H1 (cell line): ENCODE measurements around the gene KCTD7. TPM values are rescaled to one million over a fixed set of nuclear protein-coding genes. Genes with fewer than 3 reads are reported as not detected.
A peak's percentile ranks its signal among the peaks of the same experiment; 100 is the strongest.
"Not testable (repeated sequence)": the region's sequence is repeated elsewhere in the genome, so short reads cannot be mapped to it uniquely, and the experiment has no call there.

Experiments used
- CTCF ChIA-PET: fragments of 300-600 bp; sonication (Branson Sonifier 250); formaldehyde crosslinking; loops from one replicate; lab custom pipeline; 2021; ENCODE audit not compliant: partially characterized antibody; lab: Charles Lee
- POLR2A ChIA-PET: fragments of 300-600 bp; sonication (Branson Sonifier 250); formaldehyde crosslinking; loops from one replicate; lab custom pipeline; 2021; ENCODE audit warnings: inconsistent platforms; ENCODE audit not compliant: partially characterized antibody; lab: Charles Lee
- DNase-seq, 2 experiments: peaks; one replicate each; pipeline versions ENCODE4 v3.0.0 to v3.0.0-alpha.2; 2010 to 2022; ENCODE audit warnings: low spot score in 2 of 2, low read depth in 1 of 2, mixed read lengths in 1 of 2
- FAIRE-seq: peaks from 2 replicates; lab custom pipeline; 2011; peaks lifted over from hg19 to GRCh38; lab: Jason Lieb, UNC
- H2AFZ ChIP-seq: 2 replicates; pipeline ENCODE4 v1.8.1; 2012; ENCODE audit warnings: low read length, inconsistent platforms
- H2AK5ac ChIP-seq: 2 replicates; pipeline ENCODE4 v1.6.1; 2013; ENCODE audit warnings: low read depth, low read length
- H2BK120ac ChIP-seq: replicated peaks from 2 replicates; pipeline ENCODE3; 2013; ENCODE audit warnings: low read depth, low read length, inconsistent platforms
- H2BK12ac ChIP-seq: 2 replicates; pipeline ENCODE4 v1.6.1; 2013; ENCODE audit warnings: low read depth, low read length
- H2BK15ac ChIP-seq: 2 replicates; pipeline ENCODE4 v1.6.1; 2013; ENCODE audit warnings: low read length
- H2BK20ac ChIP-seq: 2 replicates; pipeline ENCODE4 v1.6.1; 2013; ENCODE audit warnings: low read length
- H2BK5ac ChIP-seq: 2 replicates; pipeline ENCODE4 v1.6.1; 2013; ENCODE audit warnings: low read depth, low read length
- H3K14ac ChIP-seq: 2 replicates; pipeline ENCODE4 v1.6.1; 2013; ENCODE audit warnings: inconsistent platforms; ENCODE audit not compliant: insufficient read length
- H3K18ac ChIP-seq: 2 replicates; pipeline ENCODE4 v1.6.1; 2013; ENCODE audit warnings: low read length; ENCODE audit errors: extremely low read depth
- H3K23ac ChIP-seq: 2 replicates; pipeline ENCODE4 v1.6.1; 2013; ENCODE audit warnings: inconsistent platforms; ENCODE audit not compliant: insufficient read length
- H3K23me2 ChIP-seq: 2 replicates; pipeline ENCODE4 v1.6.1; 2013; ENCODE audit warnings: low read depth, low read length
- H3K27ac ChIP-seq: 2 replicates; pipeline ENCODE4 v1.6.1; 2011; ENCODE audit warnings: low read depth, low read length, inconsistent platforms
- H3K27me3 ChIP-seq, 4 experiments: replicated peaks in 1 of 4; 1 replicate in 1 of 4; 2 replicates in 3 of 4; pipeline versions ENCODE4 v1.6.1 to v1.8.1; 2011 to 2013; ENCODE audit warnings: low read length in 3 of 4, mild to moderate bottlenecking in 3 of 4, inconsistent platforms in 2 of 4, mixed read lengths in 2 of 4, moderate library complexity in 1 of 4; ENCODE audit not compliant: control insufficient read depth in 3 of 4, insufficient read depth in 3 of 4; ENCODE audit errors: extremely low read depth in 1 of 4
- H3K36me3 ChIP-seq, 4 experiments: 2 replicates each; pipeline versions ENCODE4 v1.6.1 to v1.8.1; 2011 to 2013; ENCODE audit warnings: mild to moderate bottlenecking in 4 of 4, low read length in 3 of 4, moderate library complexity in 2 of 4, control low read depth in 1 of 4, inconsistent platforms in 1 of 4; ENCODE audit not compliant: insufficient read depth in 4 of 4, control insufficient read depth in 2 of 4
- H3K4ac ChIP-seq: replicated peaks from 2 replicates; pipeline ENCODE3; 2013; ENCODE audit warnings: low read length, low read depth, mixed read lengths, inconsistent platforms; ENCODE audit not compliant: insufficient read length
- H3K4me1 ChIP-seq, 4 experiments: replicated peaks in 1 of 4; 1 replicate in 1 of 4; 2 replicates in 3 of 4; pipeline versions ENCODE4 v1.6.1 to v1.8.1; 2011 to 2013; ENCODE audit warnings: low read length in 3 of 4, inconsistent platforms in 2 of 4, mixed read lengths in 1 of 4; ENCODE audit not compliant: insufficient read depth in 4 of 4, control insufficient read depth in 3 of 4
- H3K4me2 ChIP-seq, 2 experiments: 2 replicates each; pipeline versions ENCODE4 v1.6.1 to v1.8.1; 2011 to 2013; ENCODE audit warnings: low read depth in 2 of 2, low read length in 2 of 2, control low read depth in 1 of 2, inconsistent platforms in 1 of 2, mild to moderate bottlenecking in 1 of 2; ENCODE audit not compliant: insufficient read depth in 1 of 2
- H3K4me3 ChIP-seq, 4 experiments: fragments of 200-600, 300-600 bp in 1 of 4; sonication (generic), shearing (Covaris generic), sonication (Bioruptor Twin) in 1 of 4; 2 replicates each; pipeline versions ENCODE4 v1.5.1 to v1.8.1; 2011 to 2016; ENCODE audit warnings: low read length in 4 of 4, low read depth in 3 of 4, control low read depth in 2 of 4, inconsistent platforms in 2 of 4, mild to moderate bottlenecking in 2 of 4, mixed read lengths in 1 of 4, moderate library complexity in 1 of 4; ENCODE audit not compliant: insufficient read depth in 2 of 4; ENCODE audit errors: extremely low read depth in 1 of 4
- H3K56ac ChIP-seq: replicated peaks from 2 replicates; pipeline ENCODE3; 2013; ENCODE audit warnings: low read depth, mild to moderate bottlenecking, mixed read lengths, low read length, inconsistent platforms; ENCODE audit not compliant: insufficient read length
- H3K79me1 ChIP-seq: 2 replicates; pipeline ENCODE4 v1.6.1; 2013; ENCODE audit warnings: low read depth, low read length, control low read depth
- H3K79me2 ChIP-seq, 2 experiments: 2 replicates each; pipeline versions ENCODE4 v1.6.1 to v1.8.1; 2012 to 2013; ENCODE audit warnings: low read length in 2 of 2, mild to moderate bottlenecking in 2 of 2, inconsistent platforms in 1 of 2; ENCODE audit not compliant: insufficient read depth in 2 of 2, control insufficient read depth in 1 of 2
- H3K9ac ChIP-seq, 4 experiments: replicated peaks in 1 of 4; 1 replicate in 1 of 4; 2 replicates in 3 of 4; pipeline versions ENCODE4 v1.6.1 to v1.8.1; 2011 to 2013; ENCODE audit warnings: low read depth in 3 of 4, low read length in 3 of 4, control low read depth in 2 of 4, mild to moderate bottlenecking in 2 of 4, moderate library complexity in 2 of 4, inconsistent platforms in 1 of 4; ENCODE audit errors: extremely low read depth in 1 of 4
- H3K9me3 ChIP-seq, 2 experiments: 2 replicates each; pipeline versions ENCODE4 v1.6.1 to v1.8.1; 2012 to 2013; ENCODE audit warnings: mild to moderate bottlenecking in 2 of 2, moderate library complexity in 2 of 2, control low read depth in 1 of 2, inconsistent platforms in 1 of 2, low read depth in 1 of 2, low read length in 1 of 2, mixed read lengths in 1 of 2; ENCODE audit not compliant: insufficient read depth in 2 of 2
- H4K20me1 ChIP-seq, 2 experiments: replicated peaks in 1 of 2; 2 replicates each; pipeline versions ENCODE3 to v1.8.1; 2011 to 2013; ENCODE audit warnings: inconsistent platforms in 2 of 2, low read length in 2 of 2, mild to moderate bottlenecking in 1 of 2; ENCODE audit not compliant: insufficient read depth in 2 of 2, control insufficient read depth in 1 of 2
- H4K5ac ChIP-seq: 2 replicates; pipeline ENCODE4 v1.6.1; 2013; ENCODE audit warnings: low read length, low read depth, mixed read lengths, inconsistent platforms; ENCODE audit not compliant: insufficient read length
- H4K8ac ChIP-seq: 2 replicates; pipeline ENCODE4 v1.8.0; 2013; ENCODE audit warnings: mild to moderate bottlenecking, moderate library complexity, low read length, inconsistent platforms; ENCODE audit not compliant: insufficient read depth; ENCODE audit errors: extremely low read depth
- H4K91ac ChIP-seq: replicated peaks from 2 replicates; pipeline ENCODE3; 2013; ENCODE audit warnings: low read length, mixed read lengths, inconsistent platforms; ENCODE audit not compliant: insufficient read length
- KDM1A ChIP-seq: fragments of 200-600, 300-600 bp; sonication (generic); IDR thresholded peaks from 2 replicates; pipeline ENCODE4 v1.7.1; 2016; ENCODE audit warnings: mild to moderate bottlenecking, low read length, borderline replicate concordance
- WGBS, 2 experiments: shearing (Covaris generic) in 1 of 2; methylation state at CpG; one replicate each; pipeline versions ENCODE4 v1.1.6 to v1.1.7; 2013 to 2015; ENCODE audit warnings: low lambda C conversion rate in 2 of 2, mixed read lengths in 2 of 2, inconsistent platforms in 1 of 2, low coverage in 1 of 2, missing lambda C conversion rate in 1 of 2; ENCODE audit not compliant: insufficient replicate concordance in 2 of 2, insufficient coverage in 1 of 2, insufficient read length in 1 of 2; ENCODE audit errors: extremely low coverage in 1 of 2, missing lambda C conversion rate in 1 of 2; 5-methylcytosine and 5-hydroxymethylcytosine counted together
- polyA plus RNA-seq, 7 experiments: library from polyadenylated mRNA; depleted of rRNA in 3 of 7; stranded (reverse) in 5 of 7; unstranded in 2 of 7; fragments of >200 nt in 5 of 7; fragments of 200-250 nt in 2 of 7; gene quantifications; 1 replicate in 5 of 7; 2 replicates in 1 of 7; 4 replicates in 1 of 7; pipeline versions ENCODE4 v1.2.1 to v1.2.3, GENCODE V29; 2011 to 2013; ENCODE audit warnings: missing spikeins in 2 of 7, mixed read lengths in 2 of 7
- total RNA-seq: library from RNA; stranded (reverse); fragmentation: NEBNext Ultra II Directional; extraction: Animal tissue kit (Norgen Biotek cat#: 25700); gene quantifications from 2 replicates; pipeline ENCODE4 v1.2.1, GENCODE V29; 2021

Gene KCTD7
- total and polyA plus RNA-seq, 2 of the 8 experiments (the other 6 are each of a cell fraction or from before 2014, with no cell fraction given): 8.6 to 11.9 TPM

- Histone ChIP-seq H2BK5ac (peak overlapping the region; percentile 79), H3K4me3 (peak overlapping the region; percentile 80 to 88 (median 84)), H3K4me2 (peak overlapping the region; percentile 67 to 68), H3K27ac (peak overlapping the region; percentile 84), H3K9ac (peak overlapping the region in 3 of 4 experiments; percentile 84 to 87 (median 85); a peak in 6 of 7 replicates), H4K5ac (peak overlapping the region; percentile 50), H3K14ac (peak overlapping the region; percentile 81), H3K79me2 (peaks cover 7 to 30% of the 10 kb centered on the region in 2 experiments), H4K91ac (peak overlapping the region; percentile 74), H3K18ac (peak overlapping the region; percentile 71), H2AFZ (peak overlapping the region; percentile 96), H3K4ac (peak overlapping the region; percentile 98), H4K8ac (peak overlapping the region; percentile 92)
- FAIRE-seq, H3K4me1 ChIP-seq, H3K27me3 ChIP-seq, H3K36me3 ChIP-seq, H4K20me1 ChIP-seq, H3K23me2 ChIP-seq, H2AK5ac ChIP-seq, H3K79me1 ChIP-seq, H2BK20ac ChIP-seq, H3K56ac ChIP-seq, H2BK12ac ChIP-seq, H3K9me3 ChIP-seq, H2BK15ac ChIP-seq, H3K23ac ChIP-seq, H2BK120ac ChIP-seq, DNase-seq: not testable (repeated sequence)
- TF ChIP-seq KDM1A: 0 out of 2 replicates have a peak, but pooled peaks have one; percentile 17
- CTCF ChIA-PET: interaction anchor here (1.5 to 1.7 kb wide), 3 partner anchors 16 to 99 kb away, joined by 3 to 7 read pairs (median 3); no protein-coding TSS in a partner anchor
- 14% methylated on average over 41 of the region's 41 CpGs; no CpG with 5 or more reads in 1 of the 2 experiments for WGBS, 2 experiments
- POLR2A ChIA-PET: interaction anchor here (0.6 to 3.4 kb wide), 23 partner anchors 8 to 331 kb away, joined by 3 to 23 read pairs (median 4); partner anchors contain the start of gene KCTD7
Measured at GRCh38 chr7:66653719-66654274, 25.1 kb downstream of the KCTD7 start.
